ENCODE data around the gene SLC25A52.
"Not testable (repeated sequence)": the region's sequence is repeated elsewhere in the genome, so short reads cannot be mapped to it uniquely, and the experiment has no call there.

The SLC25A52 gene

DNA sequence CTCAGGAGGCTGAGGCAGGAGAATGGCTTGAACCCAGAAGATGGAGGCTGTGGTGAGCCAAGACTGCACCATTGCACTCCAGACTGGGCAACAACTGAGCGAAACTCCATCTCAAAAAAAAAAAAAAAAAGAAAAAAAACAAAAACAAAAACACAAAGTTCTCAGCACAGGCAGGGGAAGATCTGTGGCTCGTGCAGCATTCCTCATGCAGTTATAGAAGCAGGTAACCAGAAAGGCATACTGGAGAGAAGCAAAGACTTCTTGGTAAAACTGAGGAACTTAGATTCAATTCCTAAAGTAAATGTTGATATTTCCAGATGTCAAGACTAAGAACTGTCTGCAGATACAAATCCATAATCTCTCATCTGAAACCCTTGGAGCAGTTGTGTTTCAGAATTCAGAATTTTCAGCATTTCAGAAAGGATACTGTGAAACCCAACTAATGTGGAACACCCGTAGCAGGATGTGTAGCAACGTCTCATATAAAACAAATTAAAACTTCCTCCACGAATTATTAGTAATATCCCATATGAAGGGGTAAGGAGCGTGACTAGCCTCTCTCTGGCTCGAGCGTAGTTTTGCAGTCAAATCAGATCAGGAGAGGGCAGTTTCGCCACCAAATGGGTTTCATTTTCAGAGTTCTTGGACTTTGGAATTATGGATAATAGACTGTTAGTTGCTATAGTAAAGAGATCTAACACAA lies 13.2 kb upstream of the SLC25A52 start:
- no peak for DNase-seq (ENCODE audit: low read depth, low spot score)
- no peaks in the 10 kb centered on the region for H3K27me3 ChIP-seq (ENCODE audit: insufficient read depth, insufficient read length)
- H3K4me3 ChIP-seq (ENCODE audit: insufficient read length, low read depth) = no peak overlapping the region
- H3K9ac ChIP-seq (ENCODE audit: insufficient read length, low read depth) = no peak overlapping the region
- no peak for TF ChIP-seq ZNF274 (IDR thresholded peaks at IDR 0.05; ENCODE audit: low read depth, low read length)
- TF ChIP-seq YY1 (IDR thresholded peaks at IDR 0.05; ENCODE audit: insufficient read depth, insufficient read length) = no peak
- no peak for TF ChIP-seq SUZ12 (IDR thresholded peaks at IDR 0.05; ENCODE audit: extremely low read depth, insufficient read depth, insufficient read length)
- no peaks in the 10 kb centered on the region for H3K36me3 ChIP-seq (ENCODE audit: insufficient read depth, insufficient read length, low read length)
- no peaks in the 10 kb centered on the region for H3K4me1 ChIP-seq (ENCODE audit: insufficient read depth, insufficient read length)
- H3K9me3 ChIP-seq (ENCODE audit: insufficient read depth, low read length) = peaks cover 22% of the 10 kb centered on the region

DNA sequence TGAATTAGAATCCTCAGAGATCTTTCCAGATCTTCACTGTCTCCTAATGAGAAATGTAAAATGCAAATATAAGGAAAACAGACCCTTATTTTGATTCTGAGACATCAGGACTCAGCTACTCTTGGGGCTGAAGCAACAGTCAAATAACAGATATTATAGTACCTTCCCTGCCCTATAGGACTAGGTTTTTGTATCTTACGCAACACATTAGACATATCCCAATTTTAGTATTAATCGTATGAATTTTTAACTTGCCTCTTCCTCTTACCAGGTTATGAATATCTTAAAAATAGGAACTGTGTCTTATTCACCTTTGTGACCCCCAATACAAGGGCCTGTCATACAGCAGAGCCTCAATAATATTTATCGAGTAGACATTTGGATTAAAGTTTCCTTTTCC lies 12.0 kb upstream of the SLC25A52 start:
- DNase-seq (ENCODE audit: low read depth, low spot score) = no peak
- peaks cover 10% of the 10 kb centered on the region for H3K9me3 ChIP-seq (ENCODE audit: insufficient read depth, low read length)
- no peaks in the 10 kb centered on the region for H3K36me3 ChIP-seq (ENCODE audit: insufficient read depth, insufficient read length, low read length)
- H3K4me1 ChIP-seq (ENCODE audit: insufficient read depth, insufficient read length) = no peaks in the 10 kb centered on the region
- no peak overlapping the region for H3K9ac ChIP-seq (ENCODE audit: insufficient read length, low read depth)
- no peak for TF ChIP-seq YY1 (IDR thresholded peaks at IDR 0.05; ENCODE audit: insufficient read depth, insufficient read length)
- TF ChIP-seq ZNF274 (IDR thresholded peaks at IDR 0.05; ENCODE audit: low read depth, low read length) = no peak
- no peak for TF ChIP-seq SUZ12 (IDR thresholded peaks at IDR 0.05; ENCODE audit: extremely low read depth, insufficient read depth, insufficient read length)
- no peaks in the 10 kb centered on the region for H3K27me3 ChIP-seq (ENCODE audit: insufficient read depth, insufficient read length)
- H3K4me3 ChIP-seq (ENCODE audit: insufficient read length, low read depth) = no peak overlapping the region

DNA sequence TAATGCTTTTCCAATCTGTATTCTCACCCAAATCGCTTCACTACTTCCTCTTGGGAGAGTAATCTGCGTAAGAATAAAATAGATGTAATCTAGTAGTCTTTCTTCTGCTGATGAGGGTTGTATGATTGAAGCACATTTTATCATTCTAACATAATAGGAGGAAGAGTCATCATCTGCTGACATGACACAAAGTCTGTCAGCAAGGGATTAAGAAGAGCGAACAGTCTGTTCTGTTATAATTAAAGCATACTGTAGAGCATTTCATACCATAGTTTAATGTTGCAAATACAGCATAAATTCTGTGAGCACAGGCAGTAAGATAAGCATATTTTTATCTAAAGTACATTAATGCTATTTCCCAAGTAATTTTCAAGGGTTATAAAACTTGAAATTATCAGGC lies 10.4 kb downstream of the SLC25A52 start:
- H3K36me3 ChIP-seq (ENCODE audit: insufficient read depth, insufficient read length, low read length) = no peaks in the 10 kb centered on the region
- TF ChIP-seq ZNF274 (IDR thresholded peaks at IDR 0.05; ENCODE audit: low read depth, low read length) (no peak), YY1 (IDR thresholded peaks at IDR 0.05; ENCODE audit: insufficient read depth, insufficient read length) (no peak), SUZ12 (IDR thresholded peaks at IDR 0.05; ENCODE audit: extremely low read depth, insufficient read depth, insufficient read length) (no peak)
- H3K9me3 ChIP-seq (ENCODE audit: insufficient read depth, low read length) = no peaks in the 10 kb centered on the region
- no peak overlapping the region for H3K4me3 ChIP-seq (ENCODE audit: insufficient read length, low read depth)
- no peak overlapping the region for H3K9ac ChIP-seq (ENCODE audit: insufficient read length, low read depth)
- no peaks in the 10 kb centered on the region for H3K27me3 ChIP-seq (ENCODE audit: insufficient read depth, insufficient read length)
- no peaks in the 10 kb centered on the region for H3K4me1 ChIP-seq (ENCODE audit: insufficient read depth, insufficient read length)
- no peak for DNase-seq (ENCODE audit: low read depth, low spot score)

DNA sequence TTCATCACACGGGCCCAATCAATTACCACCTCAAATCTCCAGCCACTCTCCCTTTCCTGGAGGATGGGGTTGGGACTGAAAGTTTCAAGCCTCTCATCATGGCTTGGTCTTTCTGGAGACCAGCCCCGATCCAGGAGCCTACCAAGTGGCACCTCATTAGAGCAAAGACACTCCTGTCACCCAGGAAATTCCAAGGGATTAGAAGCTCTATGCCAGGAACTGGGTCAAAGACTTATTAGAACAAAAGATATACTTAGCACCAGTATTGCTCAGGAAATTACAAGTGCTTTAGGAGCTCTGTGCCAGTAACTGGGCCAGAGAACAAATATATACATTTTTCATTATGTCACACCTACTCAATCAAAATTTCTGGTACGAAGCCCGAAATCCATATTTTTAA lies 14.3 kb downstream of the SLC25A52 start:
- DNase-seq (ENCODE audit: low read depth, low spot score) = no peak
- TF ChIP-seq ZNF274 (IDR thresholded peaks at IDR 0.05; ENCODE audit: low read depth, low read length) = no peak
- no peak for TF ChIP-seq SUZ12 (IDR thresholded peaks at IDR 0.05; ENCODE audit: extremely low read depth, insufficient read depth, insufficient read length)
- TF ChIP-seq YY1 (IDR thresholded peaks at IDR 0.05; ENCODE audit: insufficient read depth, insufficient read length) = no peak
- H3K4me3 ChIP-seq (ENCODE audit: insufficient read length, low read depth) = no peak overlapping the region
- peaks cover 12% of the 10 kb centered on the region; the same call in 1 of the 2 replicates for H3K9me3 ChIP-seq (ENCODE audit: insufficient read depth, low read length)
- H3K36me3 ChIP-seq (ENCODE audit: insufficient read depth, insufficient read length, low read length) = no peaks in the 10 kb centered on the region
- H3K9ac ChIP-seq (ENCODE audit: insufficient read length, low read depth) = no peak overlapping the region
- no peaks in the 10 kb centered on the region for H3K27me3 ChIP-seq (ENCODE audit: insufficient read depth, insufficient read length)
- H3K4me1 ChIP-seq (ENCODE audit: insufficient read depth, insufficient read length) = no peaks in the 10 kb centered on the region

DNA sequence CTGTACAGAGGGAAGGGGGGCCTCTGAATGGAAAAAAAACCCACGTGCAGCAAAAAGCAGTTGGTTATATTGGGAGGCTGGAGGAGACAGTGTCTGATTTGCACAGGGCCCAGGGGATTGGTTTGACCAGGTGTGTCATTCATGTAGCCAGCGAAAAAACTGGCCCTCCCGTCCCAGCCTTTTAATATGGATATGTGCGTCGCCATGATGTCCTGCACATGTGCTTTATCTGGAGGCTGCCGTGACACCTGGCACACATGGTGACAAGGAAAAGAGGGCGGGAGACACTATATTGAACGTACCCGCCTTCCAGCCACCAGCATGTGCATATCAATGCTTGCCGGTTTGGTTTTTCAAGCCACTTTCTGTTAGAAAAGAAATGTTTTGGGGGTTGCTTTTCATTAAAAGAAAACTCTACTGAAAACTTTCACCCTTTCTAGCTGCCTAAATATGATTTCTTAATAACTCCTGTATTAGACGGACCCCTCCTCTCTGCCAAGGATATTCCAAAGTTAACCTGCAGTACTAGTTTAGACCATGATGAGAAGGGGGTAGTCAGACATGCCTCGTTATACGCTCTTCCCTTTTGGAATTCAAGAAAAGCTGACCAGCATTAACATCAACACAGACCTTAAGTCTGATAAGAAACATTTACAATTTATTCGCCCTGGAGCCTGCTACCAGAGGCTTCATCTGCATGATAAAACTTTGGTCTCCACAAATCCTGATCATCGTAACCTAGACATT lies 16.2 kb downstream of the SLC25A52 start:
- no peak for TF ChIP-seq YY1 (IDR thresholded peaks at IDR 0.05; ENCODE audit: insufficient read depth, insufficient read length)
- TF ChIP-seq SUZ12 (IDR thresholded peaks at IDR 0.05; ENCODE audit: extremely low read depth, insufficient read depth, insufficient read length) = no peak
- no peak for TF ChIP-seq ZNF274 (IDR thresholded peaks at IDR 0.05; ENCODE audit: low read depth, low read length)
- DNase-seq (ENCODE audit: low read depth, low spot score) = peak; percentile 5

DNA sequence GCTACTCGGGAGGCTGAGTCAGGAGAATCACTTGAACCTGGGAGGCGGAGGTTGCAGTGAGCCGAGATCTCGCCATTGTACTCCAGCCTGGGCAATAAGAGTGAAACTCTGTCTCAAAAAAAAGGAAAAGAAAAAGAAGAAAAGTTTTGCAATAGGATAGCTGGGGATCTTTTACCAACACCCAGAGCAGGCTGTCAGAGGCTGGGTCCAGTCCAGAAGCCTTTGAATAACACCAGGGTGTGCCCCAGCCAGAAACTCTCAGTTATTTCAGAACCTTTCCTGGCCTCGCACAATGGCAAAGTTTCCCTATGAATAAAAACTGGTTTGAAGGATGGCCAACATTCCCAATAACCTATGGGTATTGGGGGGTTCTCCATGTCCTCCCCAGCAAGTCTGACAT lies 17.1 kb downstream of the SLC25A52 start:
- not testable (repeated sequence) for DNase-seq (ENCODE audit: low read depth, low spot score); H3K27me3 ChIP-seq (ENCODE audit: insufficient read depth, insufficient read length); H3K4me3 ChIP-seq (ENCODE audit: insufficient read length, low read depth); H3K4me1 ChIP-seq (ENCODE audit: insufficient read depth, insufficient read length); H3K36me3 ChIP-seq (ENCODE audit: insufficient read depth, insufficient read length, low read length); H3K9ac ChIP-seq (ENCODE audit: insufficient read length, low read depth)
- peaks cover 34% of the 10 kb centered on the region for H3K9me3 ChIP-seq (ENCODE audit: insufficient read depth, low read length)

More for the DNA sequence above, 16.2 kb downstream of the SLC25A52 start:
- H3K4me3 ChIP-seq (ENCODE audit: insufficient read length, low read depth) = no peak overlapping the region
- H3K4me1 ChIP-seq (ENCODE audit: insufficient read depth, insufficient read length) = no peaks in the 10 kb centered on the region
- H3K27me3 ChIP-seq (ENCODE audit: insufficient read depth, insufficient read length) = no peaks in the 10 kb centered on the region
- H3K9ac ChIP-seq (ENCODE audit: insufficient read length, low read depth) = no peak overlapping the region
- H3K36me3 ChIP-seq (ENCODE audit: insufficient read depth, insufficient read length, low read length) = no peaks in the 10 kb centered on the region
- peaks cover 25% of the 10 kb centered on the region for H3K9me3 ChIP-seq (ENCODE audit: insufficient read depth, low read length)

DNA sequence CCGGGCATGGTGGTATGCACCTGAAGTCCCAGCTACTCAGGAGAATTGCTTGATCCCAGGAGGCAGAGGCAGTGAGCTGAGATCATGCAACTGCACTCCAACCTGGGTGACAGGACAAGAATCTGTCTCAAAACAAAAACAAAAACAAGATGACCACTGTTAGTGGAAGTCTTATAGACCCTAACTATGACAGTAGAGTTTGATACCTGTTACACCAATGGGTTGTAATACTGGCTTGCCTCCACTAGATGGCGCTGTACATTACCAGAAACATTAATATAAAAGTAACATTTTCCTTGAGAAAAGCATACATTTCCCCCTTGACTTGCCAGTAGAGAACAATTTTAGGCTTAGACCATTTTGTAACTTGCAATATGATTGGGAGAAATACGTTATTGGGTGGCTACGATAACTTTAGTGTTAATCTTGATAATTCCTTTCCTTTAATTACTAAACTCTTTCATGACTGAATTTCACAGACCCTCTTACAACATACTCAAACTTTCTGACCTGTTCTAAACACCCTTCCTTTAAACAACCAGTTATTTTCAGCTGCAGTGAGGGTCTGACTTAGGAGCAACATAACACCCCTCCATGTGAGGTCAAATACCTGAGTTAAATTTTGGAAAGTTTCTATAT lies 19.5 kb downstream of the SLC25A52 start:
- peak; percentile 15 for DNase-seq (ENCODE audit: low read depth, low spot score)
- TF ChIP-seq SUZ12 (IDR thresholded peaks at IDR 0.05; ENCODE audit: extremely low read depth, insufficient read depth, insufficient read length) (no peak), ZNF274 (IDR thresholded peaks at IDR 0.05; ENCODE audit: low read depth, low read length) (no peak), YY1 (IDR thresholded peaks at IDR 0.05; ENCODE audit: insufficient read depth, insufficient read length) (no peak)
- Histone ChIP-seq H3K4me1 (ENCODE audit: insufficient read depth, insufficient read length) (no peaks in the 10 kb centered on the region), H3K9me3 (ENCODE audit: insufficient read depth, low read length) (peaks cover 38% of the 10 kb centered on the region), H3K27me3 (ENCODE audit: insufficient read depth, insufficient read length) (no peaks in the 10 kb centered on the region), H3K4me3 (ENCODE audit: insufficient read length, low read depth) (no peak overlapping the region), H3K36me3 (ENCODE audit: insufficient read depth, insufficient read length, low read length) (no peaks in the 10 kb centered on the region), H3K9ac (ENCODE audit: insufficient read length, low read depth) (no peak overlapping the region)
